Activated CD4-positive, alpha-beta memory T cell treated with anti-CD3 and anti-CD28 coated beads for 36 hours (primary cell): ENCODE measurements around the gene DCTN4. TPM values are rescaled to one million over a fixed set of nuclear protein-coding genes. Genes with fewer than 3 reads are reported as not detected.
A peak's percentile ranks its signal among the peaks of the same experiment; 100 is the strongest.
"Not testable (repeated sequence)": the region's sequence is repeated elsewhere in the genome, so short reads cannot be mapped to it uniquely, and the experiment has no call there.

Experiments
- CTCF ChIA-PET: fragments of 350-600 bp; sonication (Branson Sonifier 250); formaldehyde crosslinking; loops from one replicate; lab custom pipeline; 2021; ENCODE audit warnings: antibody characterized with exemption, inconsistent platforms; lab: Charles Lee
- POLR2A ChIA-PET: fragments of 350-600 bp; sonication (Branson Sonifier 250); formaldehyde crosslinking; loops from one replicate; lab custom pipeline; 2021; ENCODE audit warnings: antibody characterized with exemption; lab: Charles Lee
- DNase-seq: peaks from one replicate; pipeline ENCODE4 v3.0.0-alpha.2; 2020
- H3K27ac Mint-ChIP-seq: one replicate; pipeline ENCODE4 v1.8.0; 2021; ENCODE audit warnings: mixed read lengths
- H3K27me3 Mint-ChIP-seq: one replicate; pipeline ENCODE4 v1.8.0; 2021; ENCODE audit warnings: mixed read lengths
- H3K36me3 Mint-ChIP-seq: one replicate; pipeline ENCODE4 v1.8.0; 2021; ENCODE audit warnings: mixed read lengths
- H3K4me1 Mint-ChIP-seq: one replicate; pipeline ENCODE4 v1.8.0; 2021; ENCODE audit warnings: low read depth, mixed read lengths
- H3K4me3 Mint-ChIP-seq: one replicate; pipeline ENCODE4 v1.8.0; 2021; ENCODE audit warnings: mild to moderate bottlenecking, mixed read lengths
- H3K9me3 Mint-ChIP-seq: one replicate; pipeline ENCODE4 v1.8.0; 2021; ENCODE audit warnings: mixed read lengths
- intact Hi-C: fragments of 100-400 bp; cut with micrococcal nuclease; formaldehyde crosslinking; loops from one replicate; pipeline ENCODE4 v1.15.1; 2023
- total RNA-seq, 2 experiments: library from RNA; stranded (reverse); gene quantifications; one replicate each; pipeline ENCODE4 v1.2.3, GENCODE V29; 2021

The DCTN4 gene
- total RNA-seq, 2 experiments from 2014 or later, result 32.2 to 32.9 TPM

DNA sequence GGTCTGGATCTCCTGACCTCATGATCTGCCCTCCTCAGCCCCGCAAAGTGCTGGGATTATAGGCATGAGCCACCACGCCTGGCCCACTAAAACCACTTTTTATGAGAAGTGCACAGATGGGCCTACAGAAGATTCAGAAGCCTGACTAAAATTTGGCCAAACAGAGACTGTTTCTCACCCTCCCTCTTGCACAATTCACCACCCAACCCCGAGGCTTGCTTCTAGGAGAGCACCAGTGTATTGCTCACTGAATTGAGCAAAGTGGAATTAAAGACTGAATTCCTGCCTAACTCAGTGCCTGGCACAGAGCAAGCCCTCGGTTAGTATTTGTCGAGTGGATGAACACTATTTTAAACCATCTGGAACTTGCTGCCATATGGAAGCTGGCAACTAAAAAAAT lies 3.4 kb upstream of the DCTN4 start:
- POLR2A ChIA-PET, result no interaction called here

DNA sequence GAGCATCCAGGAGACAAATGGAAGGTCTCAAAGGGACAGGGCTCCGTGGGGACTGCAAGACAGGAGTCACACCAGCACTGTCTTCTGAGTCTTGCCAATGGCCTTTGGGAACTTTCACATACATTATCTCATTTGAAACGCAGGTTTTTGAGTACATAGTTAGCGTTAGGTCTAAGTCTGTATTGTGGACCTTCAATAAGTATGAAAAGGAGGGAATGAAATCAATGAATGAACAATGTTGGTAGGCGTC lies 442 bp upstream of the DCTN4 start:
- H3K4me3 Mint-ChIP-seq, result no peak overlapping the region
- CTCF ChIA-PET, result interaction anchor here (0.8 to 5.3 kb wide), 6 partner anchors 20 to 356 kb away, joined by 3 to 30 read pairs (median 8); partner anchors contain the start of genes IRGM, RBM22 and SMIM3
- peaks cover 21% of the 10 kb centered on the region for H3K36me3 Mint-ChIP-seq
- H3K4me1 Mint-ChIP-seq, result peaks cover 25% of the 10 kb centered on the region
- H3K27me3 Mint-ChIP-seq, result peaks cover 2% of the 10 kb centered on the region
- no peak for DNase-seq
- no peaks in the 10 kb centered on the region for H3K9me3 Mint-ChIP-seq
- POLR2A ChIA-PET, result interaction anchor here (0.7 to 2.3 kb wide), 4 partner anchors 19 to 309 kb away, joined by 3 to 18 read pairs (median 8); partner anchors contain the start of genes RBM22 and SMIM3
- intact Hi-C loops, result loop anchor here (5.0 kb wide), 1 partner anchor 1402 kb away; the partner anchor contains the start of gene PCYOX1L
- H3K27ac Mint-ChIP-seq, result no peak overlapping the region

More for the DNA sequence above, 3.4 kb upstream of the DCTN4 start:
- H3K27me3 Mint-ChIP-seq, result peaks cover 2% of the 10 kb centered on the region
- peaks cover 1% of the 10 kb centered on the region for H3K36me3 Mint-ChIP-seq
- no peak for DNase-seq
- H3K27ac Mint-ChIP-seq, result no peak overlapping the region
- no peak overlapping the region for H3K4me3 Mint-ChIP-seq
- CTCF ChIA-PET, result interaction anchor here (1.9 kb wide), 1 partner anchor 16 kb away, joined by 8 read pairs; the partner anchor contains the start of gene SMIM3
- peaks cover 6% of the 10 kb centered on the region for H3K4me1 Mint-ChIP-seq
- no peaks in the 10 kb centered on the region for H3K9me3 Mint-ChIP-seq
- intact Hi-C loops, result no loop called here

DNA sequence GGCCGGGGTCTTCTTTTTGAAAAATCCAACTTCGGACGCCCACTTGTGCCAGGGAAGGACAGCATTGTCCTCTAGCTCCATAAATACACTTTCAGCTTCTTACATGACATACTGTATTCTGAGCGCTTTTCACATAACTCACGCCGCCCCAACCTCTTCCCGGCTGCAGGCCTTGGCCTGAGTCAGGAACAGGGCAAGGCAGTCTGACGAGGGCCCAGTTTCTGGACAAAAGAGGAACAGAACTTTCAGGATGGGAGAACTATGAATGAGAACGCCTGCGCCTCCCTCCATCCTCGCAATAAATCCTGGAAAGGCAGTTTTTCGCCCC lies 650 bp downstream of the DCTN4 start:
- H3K4me1 Mint-ChIP-seq, result peaks cover 32% of the 10 kb centered on the region
- intact Hi-C loops, result loop anchor here (1.0 to 5.0 kb wide), 6 partner anchors 16 to 1401 kb away; partner anchors contain the start of genes PCYOX1L and RBM22
- CTCF ChIA-PET, result interaction anchor here (0.7 to 5.3 kb wide), 7 partner anchors 21 to 213 kb away, joined by 3 to 30 read pairs (median 4); partner anchors contain the start of genes IRGM, RBM22 and SMIM3
- POLR2A ChIA-PET, result interaction anchor here (1.0 to 2.3 kb wide), 6 partner anchors 20 to 88 kb away, joined by 3 to 18 read pairs (median 6); partner anchors contain the start of genes IRGM, RBM22 and SMIM3
- H3K36me3 Mint-ChIP-seq, result peaks cover 31% of the 10 kb centered on the region
- no peaks in the 10 kb centered on the region for H3K27me3 Mint-ChIP-seq
- no peak overlapping the region for H3K27ac Mint-ChIP-seq
- DNase-seq, result no peak
- no peaks in the 10 kb centered on the region for H3K9me3 Mint-ChIP-seq
- no peak overlapping the region for H3K4me3 Mint-ChIP-seq

DNA sequence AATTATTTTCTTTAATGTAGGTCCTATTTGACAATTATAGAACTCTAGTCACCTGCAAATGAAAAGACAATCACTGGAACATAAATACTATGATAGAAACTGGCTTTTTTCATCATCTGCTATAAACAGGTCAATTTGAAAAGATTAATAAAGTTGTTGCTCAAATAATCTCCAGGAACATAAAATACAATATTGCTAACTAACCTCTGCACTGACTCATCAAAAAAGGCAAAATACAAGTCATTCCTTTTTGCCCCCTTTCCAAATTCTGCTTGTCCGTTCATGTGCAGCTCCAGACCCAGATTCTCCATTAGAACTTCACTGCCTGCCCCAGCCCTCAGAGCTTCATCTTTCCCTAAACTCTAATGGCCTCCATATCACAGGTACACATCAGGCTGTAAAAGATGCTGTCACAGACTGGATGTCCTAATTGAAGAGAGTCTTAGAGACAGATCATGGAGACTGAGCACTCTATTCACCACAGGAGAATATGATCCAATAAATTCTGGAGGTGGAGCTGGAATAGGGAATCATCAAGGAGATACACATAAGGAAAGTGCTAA lies 1.6 kb downstream of the DCTN4 start:
- ChIA-PET POLR2A (interaction anchor here (2.2 to 2.3 kb wide), 2 partner anchors 27 to 57 kb away, joined by 9 to 18 read pairs; partner anchors contain the start of gene RBM22), CTCF (interaction anchor here (0.7 to 5.3 kb wide), 5 partner anchors 22 to 691 kb away, joined by 3 to 30 read pairs (median 3); partner anchors contain the start of genes RBM22 and SMIM3)
- peaks cover 36% of the 10 kb centered on the region for H3K36me3 Mint-ChIP-seq
- DNase-seq, result no peak
- H3K4me3 Mint-ChIP-seq, result peak overlapping the region; percentile 43
- peaks cover 35% of the 10 kb centered on the region for H3K4me1 Mint-ChIP-seq
- no peaks in the 10 kb centered on the region for H3K9me3 Mint-ChIP-seq
- no peaks in the 10 kb centered on the region for H3K27me3 Mint-ChIP-seq
- intact Hi-C loops, result loop anchor here (5.0 kb wide), 1 partner anchor 1400 kb away; the partner anchor contains the start of gene PCYOX1L
- H3K27ac Mint-ChIP-seq, result peak overlapping the region; percentile 66

DNA sequence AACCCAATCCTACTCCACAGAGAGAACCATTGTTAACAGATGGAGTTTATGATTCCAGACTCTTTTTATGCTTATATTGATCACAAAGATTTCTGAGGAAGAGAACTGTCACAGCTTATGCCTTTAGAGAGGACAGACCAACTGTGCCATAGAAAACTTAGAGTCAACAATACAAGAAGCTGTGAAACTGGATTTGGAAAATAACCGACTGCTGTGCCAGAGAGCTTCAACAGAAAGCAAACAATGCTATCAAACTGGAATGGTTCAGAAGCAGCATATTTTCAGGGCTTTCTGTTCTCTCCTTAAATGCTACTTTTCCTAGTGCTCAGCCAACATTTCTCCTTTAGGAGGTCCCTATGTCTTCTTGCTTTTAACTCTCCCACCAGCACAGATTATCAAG lies 5.0 kb downstream of the DCTN4 start:
- Mint-ChIP-seq H3K9me3 (no peaks in the 10 kb centered on the region), H3K4me3 (no peak overlapping the region), H3K27me3 (no peaks in the 10 kb centered on the region), H3K27ac (no peak overlapping the region), H3K4me1 (peaks cover 55% of the 10 kb centered on the region), H3K36me3 (peaks cover 50% of the 10 kb centered on the region)
- POLR2A ChIA-PET, result no interaction called here
- no peak for DNase-seq
- intact Hi-C loops, result no loop called here
- CTCF ChIA-PET, result interaction anchor here (1.5 kb wide), 1 partner anchor 25 kb away, joined by 3 read pairs; the partner anchor contains the start of gene SMIM3

DNA sequence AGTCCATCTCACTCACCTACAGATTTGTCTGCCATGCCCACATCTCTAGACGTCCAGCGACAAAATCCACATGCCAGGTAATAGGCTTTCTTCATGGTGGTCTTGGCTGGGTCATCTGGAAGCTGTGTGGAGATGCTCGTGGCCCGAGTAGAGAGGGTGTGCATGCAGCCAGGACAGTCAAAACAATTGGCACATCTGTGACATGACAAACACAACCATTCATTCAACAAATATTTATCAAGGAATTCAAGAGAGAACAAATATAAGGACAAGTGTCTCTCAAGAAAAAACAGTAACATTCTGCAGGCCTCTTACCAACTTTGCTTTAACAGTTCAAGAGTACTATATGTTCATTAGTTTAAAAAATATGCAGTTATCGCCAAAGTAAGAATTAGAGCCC lies 5.4 kb downstream of the DCTN4 start:
- Mint-ChIP-seq H3K27me3 (no peaks in the 10 kb centered on the region), H3K4me1 (peaks cover 55% of the 10 kb centered on the region), H3K4me3 (no peak overlapping the region), H3K27ac (no peak overlapping the region), H3K36me3 (peaks cover 50% of the 10 kb centered on the region), H3K9me3 (no peaks in the 10 kb centered on the region)
- CTCF ChIA-PET, result interaction anchor here (1.5 kb wide), 1 partner anchor 26 kb away, joined by 3 read pairs; the partner anchor contains the start of gene SMIM3
- no peak for DNase-seq
- intact Hi-C loops, result no loop called here
- POLR2A ChIA-PET, result no interaction called here

DNA sequence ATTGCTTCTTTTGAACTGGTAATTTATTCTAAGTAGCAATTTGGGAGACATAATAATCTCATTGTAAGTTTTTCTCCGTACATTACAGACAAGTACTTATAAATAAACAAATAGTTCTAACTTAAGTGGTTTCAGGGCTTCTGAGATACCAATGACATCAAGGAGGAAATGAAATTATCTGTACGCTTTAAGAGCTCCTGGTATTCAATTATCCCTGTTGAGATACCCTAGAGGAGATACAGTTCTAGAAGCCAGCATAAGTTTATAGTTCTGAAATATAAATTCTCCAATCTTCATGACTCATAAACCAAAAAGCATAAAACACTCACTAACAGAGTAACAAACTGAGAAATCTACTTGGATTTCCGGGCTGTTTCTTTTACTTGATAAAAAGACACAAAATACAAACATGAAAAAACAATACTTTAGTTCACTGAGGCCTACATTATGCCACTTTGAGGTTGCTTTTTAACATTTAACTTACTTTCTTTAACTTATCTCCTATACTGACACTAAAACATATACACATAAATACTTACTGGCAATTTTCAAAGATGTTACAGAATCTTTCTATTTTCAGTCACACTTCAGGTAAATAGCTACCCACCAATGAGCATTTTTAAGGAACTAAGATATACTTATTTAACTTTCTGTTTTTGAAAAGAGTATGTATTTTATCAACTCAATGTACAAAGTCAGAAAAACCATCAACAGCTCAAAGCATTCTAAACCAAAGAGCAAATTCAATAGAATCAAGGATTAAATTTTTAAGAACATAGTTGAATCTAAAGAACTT lies 7.5 kb downstream of the DCTN4 start:
- H3K4me3 Mint-ChIP-seq, result no peak overlapping the region
- peaks cover 52% of the 10 kb centered on the region for H3K4me1 Mint-ChIP-seq
- H3K27me3 Mint-ChIP-seq, result no peaks in the 10 kb centered on the region
- peak overlapping the region; percentile 71 for H3K27ac Mint-ChIP-seq
- intact Hi-C loops, result no loop called here
- no peaks in the 10 kb centered on the region for H3K9me3 Mint-ChIP-seq
- ChIA-PET POLR2A (no interaction called here), CTCF (no interaction called here)
- no peak for DNase-seq
- H3K36me3 Mint-ChIP-seq, result peaks cover 47% of the 10 kb centered on the region

DNA sequence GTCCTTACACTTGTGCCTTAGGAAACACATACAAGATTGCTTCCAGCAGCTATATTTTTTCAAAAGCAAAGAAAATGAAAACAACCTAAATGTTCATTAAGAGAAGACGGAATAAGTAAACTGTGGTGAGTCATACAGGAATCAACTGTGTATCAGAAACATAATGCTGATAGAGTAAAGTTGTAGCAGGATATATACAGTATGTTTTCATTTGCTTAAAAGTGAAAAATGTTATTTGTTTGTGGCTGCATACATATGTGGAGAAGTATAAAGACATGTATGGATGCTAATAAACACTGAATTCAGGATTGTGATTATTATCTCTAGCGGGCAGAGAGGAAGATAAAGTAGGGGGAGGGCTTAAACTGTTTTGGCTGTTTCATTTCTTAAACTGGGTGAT lies 8.3 kb downstream of the DCTN4 start:
- intact Hi-C loops, result no loop called here
- Mint-ChIP-seq H3K4me3 (no peak overlapping the region), H3K36me3 (peaks cover 43% of the 10 kb centered on the region), H3K27me3 (no peaks in the 10 kb centered on the region), H3K9me3 (no peaks in the 10 kb centered on the region), H3K4me1 (peaks cover 51% of the 10 kb centered on the region), H3K27ac (peak overlapping the region; percentile 49)
- ChIA-PET CTCF (no interaction called here), POLR2A (no interaction called here)
- DNase-seq, result no peak

DNA sequence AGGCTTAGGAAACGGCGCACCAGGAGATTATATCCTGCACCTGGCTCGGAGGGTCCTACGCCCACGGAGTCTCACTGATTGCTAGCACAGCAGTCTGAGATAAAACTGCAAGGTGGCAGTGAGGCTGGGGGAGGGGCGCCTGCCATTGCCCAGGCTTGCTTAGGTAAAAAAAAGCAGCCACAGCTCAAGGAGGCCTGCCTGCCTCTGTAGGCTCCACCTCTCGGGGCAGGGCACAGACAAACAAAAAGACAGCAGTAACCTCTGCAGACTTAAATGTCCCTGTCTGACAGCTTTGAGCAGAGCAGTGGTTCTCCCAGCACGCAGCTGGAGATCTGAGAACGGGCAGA lies 15.7 kb downstream of the DCTN4 start:
- Mint-ChIP-seq H3K4me3 (peak overlapping the region; percentile 55), H3K36me3 (peaks cover 22% of the 10 kb centered on the region), H3K4me1 (peaks cover 66% of the 10 kb centered on the region)
- peak; percentile 37 for DNase-seq
- H3K9me3 Mint-ChIP-seq, intact Hi-C loops, CTCF ChIA-PET, POLR2A ChIA-PET, H3K27me3 Mint-ChIP-seq, H3K27ac Mint-ChIP-seq: not testable (repeated sequence)

DNA sequence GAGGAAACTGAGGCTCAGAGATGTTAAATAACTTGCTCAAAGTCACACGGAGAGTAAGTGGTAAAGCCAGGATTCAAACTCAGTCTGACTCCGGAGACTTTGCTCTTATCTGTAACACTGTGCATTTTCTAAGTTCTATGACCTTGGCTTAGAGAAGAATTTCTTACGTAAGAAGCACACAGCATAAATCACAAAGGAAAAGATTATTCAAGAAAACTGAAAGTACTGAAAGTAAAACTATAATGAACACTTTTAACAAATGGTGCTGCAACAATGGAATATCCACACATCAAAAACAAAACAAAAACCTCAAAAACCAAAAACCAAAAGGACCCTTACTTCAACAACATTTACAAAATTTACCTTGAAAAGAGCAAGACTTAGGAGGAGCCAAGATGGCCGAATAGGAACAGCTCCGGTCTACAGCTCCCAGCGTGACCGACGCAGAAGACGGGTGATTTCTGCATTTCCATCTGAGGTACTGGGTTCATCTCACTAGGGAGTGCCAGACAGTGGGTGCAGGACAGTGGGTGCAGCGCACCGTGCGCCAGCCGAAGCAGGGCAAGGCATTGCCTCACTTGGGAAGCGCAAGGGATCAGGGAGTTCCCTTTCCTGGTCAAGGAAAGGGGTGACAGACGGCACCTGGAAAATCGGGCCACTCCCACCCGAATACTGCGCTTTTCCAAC lies 16.2 kb downstream of the DCTN4 start:
- H3K9me3 Mint-ChIP-seq, DNase-seq, H3K27me3 Mint-ChIP-seq, POLR2A ChIA-PET: not testable (repeated sequence)
- intact Hi-C loops, result loop anchor here (1.0 kb wide), 2 partner anchors 16 to 41 kb away; partner anchors contain the start of gene RBM22
- Mint-ChIP-seq H3K27ac (peak overlapping the region; percentile 85), H3K4me3 (peak overlapping the region; percentile 55), H3K36me3 (peaks cover 24% of the 10 kb centered on the region), H3K4me1 (peaks cover 71% of the 10 kb centered on the region)
- CTCF ChIA-PET, result interaction anchor here (1.1 kb wide), 1 partner anchor 36 kb away, joined by 3 read pairs; the partner anchor contains the start of gene SMIM3

DNA sequence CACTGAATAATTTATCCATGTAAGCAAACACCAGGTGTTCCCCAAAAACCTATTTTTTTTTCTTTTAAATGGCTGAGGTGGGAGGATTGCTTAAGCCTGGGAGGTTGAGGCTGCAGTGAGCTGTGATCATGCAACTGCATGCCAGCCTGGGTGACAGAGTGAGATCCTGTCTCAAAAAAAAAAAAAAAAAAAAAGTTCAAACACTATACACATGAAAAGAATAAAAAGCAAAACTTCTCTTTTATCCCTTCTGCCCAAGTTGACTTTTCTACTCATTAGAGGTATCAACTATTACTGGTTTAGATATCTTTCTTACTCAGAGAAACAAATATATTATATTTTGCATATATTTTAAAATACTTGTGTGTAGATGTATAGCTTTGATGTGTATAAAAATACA lies 17.8 kb downstream of the DCTN4 start:
- Mint-ChIP-seq H3K27ac (no peak overlapping the region), H3K36me3 (peaks cover 37% of the 10 kb centered on the region), H3K9me3 (peaks cover 10% of the 10 kb centered on the region), H3K4me1 (peaks cover 74% of the 10 kb centered on the region), H3K27me3 (no peaks in the 10 kb centered on the region), H3K4me3 (no peak overlapping the region)
- no peak for DNase-seq
- ChIA-PET CTCF (no interaction called here), POLR2A (no interaction called here)
- intact Hi-C loops, result no loop called here
